ENCODE data around the gene TMEM175. TPM values are rescaled to one million over a fixed set of nuclear protein-coding genes. Genes with fewer than 3 reads are reported as not detected.

TMEM175 gene
- total and polyA plus RNA-seq, 9 of the 15 experiments (the other 6 are each of a cell fraction or from before 2014, with no cell fraction given), result 0.13 to 30.9 (median 9.4) TPM

DNA sequence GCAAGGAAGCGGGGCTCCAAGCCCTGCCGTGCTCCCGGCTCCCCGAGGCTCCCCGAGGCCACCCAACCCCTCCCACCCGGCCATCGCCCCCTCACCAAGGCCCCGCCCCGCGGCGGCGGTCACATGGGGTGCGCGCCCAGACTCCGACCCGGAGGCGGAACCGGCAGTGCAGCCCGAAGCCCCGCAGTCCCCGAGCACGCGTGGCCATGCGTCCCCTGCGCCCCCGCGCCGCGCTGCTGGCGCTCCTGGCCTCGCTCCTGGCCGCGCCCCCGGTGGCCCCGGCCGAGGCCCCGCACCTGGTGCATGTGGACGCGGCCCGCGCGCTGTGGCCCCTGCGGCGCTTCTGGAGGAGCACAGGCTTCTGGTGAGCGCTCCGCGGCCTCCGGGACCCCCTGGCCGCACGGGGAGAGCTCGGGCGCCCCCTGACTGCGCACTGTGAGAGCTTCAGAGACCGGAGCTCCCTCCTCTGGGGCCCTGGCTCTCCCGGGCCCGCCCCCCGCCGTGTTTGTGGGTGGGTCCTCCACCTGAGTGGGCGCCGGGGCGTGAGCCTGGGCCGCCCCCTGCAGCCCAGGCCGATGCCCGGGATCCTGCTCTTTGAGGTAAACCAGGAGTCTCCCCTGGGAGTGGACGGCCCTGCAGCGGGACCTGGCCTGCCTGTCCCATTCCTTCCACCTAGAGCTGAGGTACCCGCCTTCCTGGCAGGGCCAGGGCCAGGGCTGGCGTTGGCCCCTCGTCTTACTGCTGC is 54.8 kb downstream of the TMEM175 start, which contains the start of gene IDUA (continued):
- TF ChIP-seq, protein P1, sequence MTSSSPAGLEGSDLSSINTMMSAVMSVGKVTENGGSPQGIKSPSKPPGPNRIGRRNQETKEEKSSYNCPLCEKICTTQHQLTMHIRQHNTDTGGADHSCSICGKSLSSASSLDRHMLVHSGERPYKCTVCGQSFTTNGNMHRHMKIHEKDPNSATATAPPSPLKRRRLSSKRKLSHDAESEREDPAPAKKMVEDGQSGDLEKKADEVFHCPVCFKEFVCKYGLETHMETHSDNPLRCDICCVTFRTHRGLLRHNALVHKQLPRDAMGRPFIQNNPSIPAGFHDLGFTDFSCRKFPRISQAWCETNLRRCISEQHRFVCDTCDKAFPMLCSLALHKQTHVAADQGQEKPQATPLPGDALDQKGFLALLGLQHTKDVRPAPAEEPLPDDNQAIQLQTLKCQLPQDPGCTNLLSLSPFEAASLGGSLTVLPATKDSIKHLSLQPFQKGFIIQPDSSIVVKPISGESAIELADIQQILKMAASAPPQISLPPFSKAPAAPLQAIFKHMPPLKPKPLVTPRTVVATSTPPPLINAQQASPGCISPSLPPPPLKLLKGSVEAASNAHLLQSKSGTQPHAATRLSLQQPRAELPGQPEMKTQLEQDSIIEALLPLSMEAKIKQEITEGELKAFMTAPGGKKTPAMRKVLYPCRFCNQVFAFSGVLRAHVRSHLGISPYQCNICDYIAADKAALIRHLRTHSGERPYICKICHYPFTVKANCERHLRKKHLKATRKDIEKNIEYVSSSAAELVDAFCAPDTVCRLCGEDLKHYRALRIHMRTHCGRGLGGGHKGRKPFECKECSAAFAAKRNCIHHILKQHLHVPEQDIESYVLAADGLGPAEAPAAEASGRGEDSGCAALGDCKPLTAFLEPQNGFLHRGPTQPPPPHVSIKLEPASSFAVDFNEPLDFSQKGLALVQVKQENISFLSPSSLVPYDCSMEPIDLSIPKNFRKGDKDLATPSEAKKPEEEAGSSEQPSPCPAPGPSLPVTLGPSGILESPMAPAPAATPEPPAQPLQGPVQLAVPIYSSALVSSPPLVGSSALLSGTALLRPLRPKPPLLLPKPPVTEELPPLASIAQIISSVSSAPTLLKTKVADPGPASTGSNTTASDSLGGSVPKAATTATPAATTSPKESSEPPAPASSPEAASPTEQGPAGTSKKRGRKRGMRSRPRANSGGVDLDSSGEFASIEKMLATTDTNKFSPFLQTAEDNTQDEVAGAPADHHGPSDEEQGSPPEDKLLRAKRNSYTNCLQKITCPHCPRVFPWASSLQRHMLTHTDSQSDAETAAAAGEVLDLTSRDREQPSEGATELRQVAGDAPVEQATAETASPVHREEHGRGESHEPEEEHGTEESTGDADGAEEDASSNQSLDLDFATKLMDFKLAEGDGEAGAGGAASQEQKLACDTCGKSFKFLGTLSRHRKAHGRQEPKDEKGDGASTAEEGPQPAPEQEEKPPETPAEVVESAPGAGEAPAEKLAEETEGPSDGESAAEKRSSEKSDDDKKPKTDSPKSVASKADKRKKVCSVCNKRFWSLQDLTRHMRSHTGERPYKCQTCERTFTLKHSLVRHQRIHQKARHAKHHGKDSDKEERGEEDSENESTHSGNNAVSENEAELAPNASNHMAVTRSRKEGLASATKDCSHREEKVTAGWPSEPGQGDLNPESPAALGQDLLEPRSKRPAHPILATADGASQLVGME (CRISPR knock-in tag; IDR thresholded peaks at IDR 0.05), result no peak
- TF ChIP-seq KLF6 (CRISPR knock-in tag; IDR thresholded peaks at IDR 0.05; ENCODE audit: borderline replicate concordance) (no peak), HIVEP1 (CRISPR knock-in tag; IDR thresholded peaks at IDR 0.05) (no peak), CAMTA2 (CRISPR knock-in tag; conservative IDR thresholded peaks at IDR 0.05) (0 out of 2 replicates have a peak, but pooled peaks have one; percentile 70), POLR2B (IDR thresholded peaks at IDR 0.05; ENCODE audit: low read depth, partially characterized antibody) (no peak), TCF3 (CRISPR knock-in tag; IDR thresholded peaks at IDR 0.05) (no peak), POLR2AphosphoS5 (IDR thresholded peaks at IDR 0.05; ENCODE audit: control insufficient read depth, insufficient read depth, low read depth, low read length) (peak; percentile 68), ATF1 (CRISPR knock-in tag; IDR thresholded peaks at IDR 0.05) (no peak), ATF1 (tag; IDR thresholded peaks at IDR 0.05) (peak; percentile 62), NR4A1 (CRISPR knock-in tag; IDR thresholded peaks at IDR 0.05) (no peak), NR4A1 (tag; IDR thresholded peaks at IDR 0.05) (peak; percentile 43; the same call in 1 of the 2 replicates), EHMT2 (IDR thresholded peaks at IDR 0.05) (no peak), CHD4 (IDR thresholded peaks at IDR 0.05; ENCODE audit: insufficient read depth, insufficient replicate concordance, low read depth, low read length, poor library complexity, severe bottlenecking) (no peak), ZBTB7A (IDR thresholded peaks at IDR 0.05; ENCODE audit: borderline replicate concordance, control insufficient read depth, low read depth, low read length) (peak; percentile 97)
- TF ChIP-seq, protein P2, sequence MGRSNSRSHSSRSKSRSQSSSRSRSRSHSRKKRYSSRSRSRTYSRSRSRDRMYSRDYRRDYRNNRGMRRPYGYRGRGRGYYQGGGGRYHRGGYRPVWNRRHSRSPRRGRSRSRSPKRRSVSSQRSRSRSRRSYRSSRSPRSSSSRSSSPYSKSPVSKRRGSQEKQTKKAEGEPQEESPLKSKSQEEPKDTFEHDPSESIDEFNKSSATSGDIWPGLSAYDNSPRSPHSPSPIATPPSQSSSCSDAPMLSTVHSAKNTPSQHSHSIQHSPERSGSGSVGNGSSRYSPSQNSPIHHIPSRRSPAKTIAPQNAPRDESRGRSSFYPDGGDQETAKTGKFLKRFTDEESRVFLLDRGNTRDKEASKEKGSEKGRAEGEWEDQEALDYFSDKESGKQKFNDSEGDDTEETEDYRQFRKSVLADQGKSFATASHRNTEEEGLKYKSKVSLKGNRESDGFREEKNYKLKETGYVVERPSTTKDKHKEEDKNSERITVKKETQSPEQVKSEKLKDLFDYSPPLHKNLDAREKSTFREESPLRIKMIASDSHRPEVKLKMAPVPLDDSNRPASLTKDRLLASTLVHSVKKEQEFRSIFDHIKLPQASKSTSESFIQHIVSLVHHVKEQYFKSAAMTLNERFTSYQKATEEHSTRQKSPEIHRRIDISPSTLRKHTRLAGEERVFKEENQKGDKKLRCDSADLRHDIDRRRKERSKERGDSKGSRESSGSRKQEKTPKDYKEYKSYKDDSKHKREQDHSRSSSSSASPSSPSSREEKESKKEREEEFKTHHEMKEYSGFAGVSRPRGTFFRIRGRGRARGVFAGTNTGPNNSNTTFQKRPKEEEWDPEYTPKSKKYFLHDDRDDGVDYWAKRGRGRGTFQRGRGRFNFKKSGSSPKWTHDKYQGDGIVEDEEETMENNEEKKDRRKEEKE (IDR thresholded peaks at IDR 0.05; ENCODE audit: borderline replicate concordance in 1 of 2, control insufficient read depth in 1 of 2, low read depth in 2 of 2, low read length in 1 of 2), result no peak
- TF ChIP-seq, protein P3, sequence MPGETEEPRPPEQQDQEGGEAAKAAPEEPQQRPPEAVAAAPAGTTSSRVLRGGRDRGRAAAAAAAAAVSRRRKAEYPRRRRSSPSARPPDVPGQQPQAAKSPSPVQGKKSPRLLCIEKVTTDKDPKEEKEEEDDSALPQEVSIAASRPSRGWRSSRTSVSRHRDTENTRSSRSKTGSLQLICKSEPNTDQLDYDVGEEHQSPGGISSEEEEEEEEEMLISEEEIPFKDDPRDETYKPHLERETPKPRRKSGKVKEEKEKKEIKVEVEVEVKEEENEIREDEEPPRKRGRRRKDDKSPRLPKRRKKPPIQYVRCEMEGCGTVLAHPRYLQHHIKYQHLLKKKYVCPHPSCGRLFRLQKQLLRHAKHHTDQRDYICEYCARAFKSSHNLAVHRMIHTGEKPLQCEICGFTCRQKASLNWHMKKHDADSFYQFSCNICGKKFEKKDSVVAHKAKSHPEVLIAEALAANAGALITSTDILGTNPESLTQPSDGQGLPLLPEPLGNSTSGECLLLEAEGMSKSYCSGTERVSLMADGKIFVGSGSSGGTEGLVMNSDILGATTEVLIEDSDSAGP (CRISPR knock-in tag; IDR thresholded peaks at IDR 0.05), result no peak

Data from K562 (cell line).